PFSK-1 (cell line): ENCODE measurements around the gene NEU3.

Experiments used
- POLR2AphosphoS5 ChIP-seq: IDR thresholded peaks from 2 replicates; pipeline ENCODE4 v1.6.1; 2012; ENCODE audit warnings: low read depth, mild to moderate bottlenecking, control low read depth, low read length, moderate library complexity
- TAF1 ChIP-seq: IDR thresholded peaks from 2 replicates; pipeline ENCODE4 v1.6.1; 2012; ENCODE audit warnings: low read length, control low read depth, borderline replicate concordance; ENCODE audit not compliant: insufficient read depth
- TF ChIP-seq, protein P1 (sequence below), 2 experiments: IDR thresholded peaks; 2 replicates each; pipeline versions ENCODE4 v1.6.1 to v1.8.0; 2011 to 2012; ENCODE audit warnings: low read depth in 2 of 2, low read length in 2 of 2, control low read depth in 1 of 2, inconsistent platforms in 1 of 2, mild to moderate bottlenecking in 1 of 2, moderate library complexity in 1 of 2; ENCODE audit not compliant: insufficient read depth in 1 of 2

DNA sequence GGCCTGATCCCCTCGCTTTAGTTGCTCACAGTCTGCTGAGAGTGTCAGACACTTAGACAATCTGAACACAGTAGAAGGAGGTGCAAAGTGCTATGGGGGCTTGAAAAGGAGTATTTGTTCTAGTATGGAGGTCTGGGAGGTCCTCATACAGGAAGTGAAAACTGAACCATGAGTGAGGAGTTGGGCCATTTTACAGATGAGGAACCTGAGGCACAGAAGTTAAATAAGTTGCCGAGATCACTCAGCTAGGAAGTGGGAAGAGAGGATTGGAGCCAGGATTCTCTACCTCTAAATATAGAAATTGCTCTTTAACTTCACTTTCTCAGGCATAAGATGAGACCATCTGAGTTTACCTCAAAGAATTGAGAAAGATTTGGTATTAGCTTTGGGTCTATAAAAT, 4.0 kb upstream of the NEU3 start:
- TF ChIP-seq TAF1, result no peak
- TF ChIP-seq, protein P1, sequence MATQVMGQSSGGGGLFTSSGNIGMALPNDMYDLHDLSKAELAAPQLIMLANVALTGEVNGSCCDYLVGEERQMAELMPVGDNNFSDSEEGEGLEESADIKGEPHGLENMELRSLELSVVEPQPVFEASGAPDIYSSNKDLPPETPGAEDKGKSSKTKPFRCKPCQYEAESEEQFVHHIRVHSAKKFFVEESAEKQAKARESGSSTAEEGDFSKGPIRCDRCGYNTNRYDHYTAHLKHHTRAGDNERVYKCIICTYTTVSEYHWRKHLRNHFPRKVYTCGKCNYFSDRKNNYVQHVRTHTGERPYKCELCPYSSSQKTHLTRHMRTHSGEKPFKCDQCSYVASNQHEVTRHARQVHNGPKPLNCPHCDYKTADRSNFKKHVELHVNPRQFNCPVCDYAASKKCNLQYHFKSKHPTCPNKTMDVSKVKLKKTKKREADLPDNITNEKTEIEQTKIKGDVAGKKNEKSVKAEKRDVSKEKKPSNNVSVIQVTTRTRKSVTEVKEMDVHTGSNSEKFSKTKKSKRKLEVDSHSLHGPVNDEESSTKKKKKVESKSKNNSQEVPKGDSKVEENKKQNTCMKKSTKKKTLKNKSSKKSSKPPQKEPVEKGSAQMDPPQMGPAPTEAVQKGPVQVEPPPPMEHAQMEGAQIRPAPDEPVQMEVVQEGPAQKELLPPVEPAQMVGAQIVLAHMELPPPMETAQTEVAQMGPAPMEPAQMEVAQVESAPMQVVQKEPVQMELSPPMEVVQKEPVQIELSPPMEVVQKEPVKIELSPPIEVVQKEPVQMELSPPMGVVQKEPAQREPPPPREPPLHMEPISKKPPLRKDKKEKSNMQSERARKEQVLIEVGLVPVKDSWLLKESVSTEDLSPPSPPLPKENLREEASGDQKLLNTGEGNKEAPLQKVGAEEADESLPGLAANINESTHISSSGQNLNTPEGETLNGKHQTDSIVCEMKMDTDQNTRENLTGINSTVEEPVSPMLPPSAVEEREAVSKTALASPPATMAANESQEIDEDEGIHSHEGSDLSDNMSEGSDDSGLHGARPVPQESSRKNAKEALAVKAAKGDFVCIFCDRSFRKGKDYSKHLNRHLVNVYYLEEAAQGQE (IDR thresholded peaks at IDR 0.05; ENCODE audit: insufficient read depth in 1 of 2, low read depth in 2 of 2, low read length in 2 of 2), result no peak
- TF ChIP-seq POLR2AphosphoS5, result no peak
